Smooth muscle cell (in vitro differentiated cells): ENCODE measurements around the gene SPINT2. TPM values are rescaled to one million over a fixed set of nuclear protein-coding genes. Genes with fewer than 3 reads are reported as not detected.

Source experiments
- DNase-seq: peaks from one replicate; lab custom pipeline; 2025; ENCODE audit not compliant: unreplicated experiment; lab: John Stamatoyannopoulos, UW
- H2AFZ ChIP-seq: fragments of 200-600 bp; sonication (generic); 2 replicates; pipeline ENCODE4 v1.6.0; 2016; ENCODE audit warnings: antibody characterized with exemption, low read depth, mild to moderate bottlenecking
- H3F3A ChIP-seq: fragments of 200-600 bp; sonication (generic); 2 replicates; pipeline ENCODE4 v1.6.0; 2017; ENCODE audit warnings: antibody characterized with exemption, low read depth
- H3K27ac ChIP-seq: fragments of 200-600 bp; sonication (generic); 2 replicates; pipeline ENCODE4 v1.5.1; 2016; ENCODE audit warnings: low read depth, mild to moderate bottlenecking
- H3K27me3 ChIP-seq: fragments of 200-600 bp; sonication (generic); 2 replicates; pipeline ENCODE4 v1.6.1; 2016; ENCODE audit warnings: low read depth, mild to moderate bottlenecking
- H3K36me3 ChIP-seq: fragments of 200-600 bp; sonication (generic); 2 replicates; pipeline ENCODE4 v1.5.1; 2016; ENCODE audit warnings: low read depth
- H3K4me1 ChIP-seq: fragments of 200-600 bp; sonication (generic); 2 replicates; pipeline ENCODE4 v1.5.1; 2016; ENCODE audit warnings: low read depth
- H3K4me2 ChIP-seq: fragments of 200-600 bp; sonication (generic); 2 replicates; pipeline ENCODE4 v1.6.0; 2016; ENCODE audit warnings: mild to moderate bottlenecking
- H3K4me3 ChIP-seq: fragments of 200-600 bp; sonication (generic); 2 replicates; pipeline ENCODE4 v1.5.1; 2016; ENCODE audit warnings: mild to moderate bottlenecking
- H3K79me2 ChIP-seq: fragments of 200-600 bp; sonication (generic); 2 replicates; pipeline ENCODE4 v1.6.0; 2016; ENCODE audit warnings: low read depth, mild to moderate bottlenecking
- H3K9ac ChIP-seq: fragments of 200-600 bp; sonication (generic); 2 replicates; pipeline ENCODE4 v1.6.0; 2016; ENCODE audit warnings: low read depth
- H3K9me3 ChIP-seq: fragments of 200-600 bp; sonication (generic); replicated peaks from 2 replicates; pipeline ENCODE4 v1.5.1; 2016; ENCODE audit warnings: low read depth
- H4K20me1 ChIP-seq: fragments of 200-600 bp; sonication (generic); 2 replicates; pipeline ENCODE4 v1.6.0; 2016; ENCODE audit warnings: low read depth
- CTCF ChIP-seq: fragments of 200-600 bp; sonication (generic); IDR thresholded peaks from 2 replicates; pipeline ENCODE4 v1.5.1; 2017; ENCODE audit warnings: borderline replicate concordance, mild to moderate bottlenecking, antibody characterized with exemption; ENCODE audit not compliant: insufficient read depth, poor library complexity, severe bottlenecking
- WGBS: methylation state at CpG from one replicate; pipeline ENCODE4 v1.1.7; 2016; ENCODE audit warnings: low lambda C conversion rate; 5-methylcytosine and 5-hydroxymethylcytosine counted together
- polyA plus RNA-seq: library from polyadenylated mRNA; unstranded; fragments of >200 nt; fragmentation: Nextera tagmentation; extraction: Ambion mirVana; gene quantifications from 2 replicates; pipeline ENCODE4 v1.2.1, GENCODE V29; 2016
- total RNA-seq: library from RNA; depleted of rRNA; stranded (reverse); fragments of >200 nt; gene quantifications from 2 replicates; pipeline ENCODE4 v1.2.3, GENCODE V29; 2014

SPINT2 gene
- total and polyA plus RNA-seq, 2 experiments from 2014 or later = 153 to 201 TPM

- DNase-seq = no peak
- no peaks in the 10 kb centered on the region for H3K36me3 ChIP-seq
- H3K9ac ChIP-seq = no peak overlapping the region
- no peak overlapping the region for H3K4me3 ChIP-seq
- TF ChIP-seq CTCF = no peak
- H2AFZ ChIP-seq = no peak overlapping the region
- peaks cover 9% of the 10 kb centered on the region for H3K4me1 ChIP-seq
- no peak overlapping the region for H3K27ac ChIP-seq
- H3K9me3 ChIP-seq = no peaks in the 10 kb centered on the region
- H3K27me3 ChIP-seq = no peaks in the 10 kb centered on the region
- H4K20me1 ChIP-seq = peaks cover 11% of the 10 kb centered on the region
- no peaks in the 10 kb centered on the region for H3F3A ChIP-seq
- no peak overlapping the region for H3K4me2 ChIP-seq
- WGBS = 94% methylated on average over 3 of the region's 3 CpGs
- H3K79me2 ChIP-seq = peaks cover under 1% of the 10 kb centered on the region
Observed at GRCh38 chr19:38306236-38306635, 41.9 kb downstream of the SPINT2 start.

GRCh38 chr19:38307076-38307475 lies 42.7 kb downstream of the SPINT2 start:
- H3F3A ChIP-seq = no peaks in the 10 kb centered on the region
- H3K9ac ChIP-seq = no peak overlapping the region
- no peak for TF ChIP-seq CTCF
- no peaks in the 10 kb centered on the region for H3K9me3 ChIP-seq
- no peak for DNase-seq
- H3K4me2 ChIP-seq = no peak overlapping the region
- H3K79me2 ChIP-seq = peaks cover 5% of the 10 kb centered on the region
- H3K27ac ChIP-seq = no peak overlapping the region
- peaks cover 19% of the 10 kb centered on the region for H4K20me1 ChIP-seq
- no peak overlapping the region for H2AFZ ChIP-seq
- H3K4me1 ChIP-seq = peaks cover 9% of the 10 kb centered on the region
- 98% methylated on average over 4 of the region's 4 CpGs for WGBS
- H3K4me3 ChIP-seq = no peak overlapping the region
- no peaks in the 10 kb centered on the region for H3K27me3 ChIP-seq
- H3K36me3 ChIP-seq = no peaks in the 10 kb centered on the region

- Histone ChIP-seq H3K27ac (no peak overlapping the region), H3K9me3 (no peaks in the 10 kb centered on the region), H3F3A (no peaks in the 10 kb centered on the region), H3K4me1 (peaks cover 9% of the 10 kb centered on the region), H4K20me1 (peaks cover 24% of the 10 kb centered on the region), H3K79me2 (peaks cover 9% of the 10 kb centered on the region), H3K27me3 (no peaks in the 10 kb centered on the region), H3K36me3 (no peaks in the 10 kb centered on the region), H3K9ac (no peak overlapping the region), H2AFZ (no peak overlapping the region), H3K4me3 (no peak overlapping the region), H3K4me2 (no peak overlapping the region)
- TF ChIP-seq CTCF = no peak
- no peak for DNase-seq
- 91% methylated on average over 8 of the region's 8 CpGs for WGBS
Observed at GRCh38 chr19:38307597-38307996, 43.2 kb downstream of the SPINT2 start.

DNA sequence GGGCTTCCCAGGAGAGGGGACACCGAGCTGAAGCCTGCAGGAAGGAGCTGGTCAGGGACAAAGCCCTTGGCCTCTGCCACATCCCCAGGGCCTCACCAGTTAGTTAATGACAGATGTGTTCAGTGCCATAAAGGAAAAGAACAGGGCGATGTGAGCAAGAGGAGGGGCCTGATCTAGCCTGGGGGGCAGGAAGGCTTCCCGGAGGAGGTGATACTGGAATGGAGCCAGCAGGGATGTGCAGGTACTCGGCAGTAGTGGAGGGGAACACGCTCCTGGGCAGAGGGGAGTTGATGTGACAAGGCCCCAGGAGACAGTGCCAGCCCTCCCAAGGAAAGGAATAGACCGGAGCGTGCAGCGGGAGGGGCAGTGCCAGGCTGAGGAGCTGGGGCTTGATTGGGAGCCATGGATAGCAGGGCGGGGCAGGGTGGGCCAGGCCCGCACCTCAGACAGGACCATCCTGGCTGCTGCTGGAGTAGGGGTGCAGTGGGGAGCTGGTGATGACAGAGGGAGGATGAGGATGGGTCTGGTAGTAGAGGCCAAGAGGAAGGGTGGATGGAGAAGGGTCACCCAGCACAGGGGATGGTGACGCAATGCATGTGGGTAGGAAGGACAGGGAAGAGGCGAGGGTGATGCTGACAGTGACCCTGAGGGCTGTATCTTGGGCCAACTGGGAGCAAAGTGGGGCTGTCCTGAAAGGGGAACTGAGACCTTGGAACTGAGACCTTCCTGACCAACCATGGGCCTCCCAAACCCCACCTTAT lies 43.8 kb downstream of the SPINT2 start:
- H3F3A ChIP-seq = no peaks in the 10 kb centered on the region
- no peak for DNase-seq
- H3K27ac ChIP-seq = no peak overlapping the region
- H3K79me2 ChIP-seq = peaks cover 9% of the 10 kb centered on the region
- H3K36me3 ChIP-seq = no peaks in the 10 kb centered on the region
- no peaks in the 10 kb centered on the region for H3K9me3 ChIP-seq
- H3K4me1 ChIP-seq = peaks cover 9% of the 10 kb centered on the region
- H3K27me3 ChIP-seq = no peaks in the 10 kb centered on the region
- H3K4me3 ChIP-seq = no peak overlapping the region
- WGBS = 95% methylated on average over 12 of the region's 12 CpGs
- no peak for TF ChIP-seq CTCF
- peaks cover 25% of the 10 kb centered on the region for H4K20me1 ChIP-seq
- H3K9ac ChIP-seq = no peak overlapping the region
- H3K4me2 ChIP-seq = no peak overlapping the region
- H2AFZ ChIP-seq = no peak overlapping the region
